Nephron (organoid): ENCODE measurements around the gene TAMM41.
A peak's percentile ranks its signal among the peaks of the same experiment; 100 is the strongest.
"Not testable (repeated sequence)": the region's sequence is repeated elsewhere in the genome, so short reads cannot be mapped to it uniquely, and the experiment has no call there.

Experiments used
- H3K27ac Mint-ChIP-seq, 3 experiments: 2 replicates each; pipeline ENCODE4 v1.8.0; 2020; ENCODE audit warnings: mixed read lengths in 3 of 3, mild to moderate bottlenecking in 2 of 3, moderate library complexity in 1 of 3
- H3K27me3 Mint-ChIP-seq: 2 replicates; pipeline ENCODE4 v1.8.0; 2021; ENCODE audit warnings: low read depth, mild to moderate bottlenecking, moderate library complexity, mixed read lengths
- H3K36me3 Mint-ChIP-seq: 2 replicates; pipeline ENCODE4 v1.8.0; 2020; ENCODE audit warnings: low read depth, mixed read lengths
- H3K4me1 Mint-ChIP-seq: 2 replicates; pipeline ENCODE4 v1.8.0; 2020; ENCODE audit warnings: mixed read lengths
- H3K4me3 Mint-ChIP-seq, 3 experiments: 2 replicates each; pipeline ENCODE4 v1.8.0; 2020; ENCODE audit warnings: mild to moderate bottlenecking in 3 of 3, mixed read lengths in 3 of 3, moderate library complexity in 2 of 3
- H3K9me3 Mint-ChIP-seq: 2 replicates; pipeline ENCODE4 v1.8.0; 2020; ENCODE audit warnings: mixed read lengths
- CTCF ChIP-seq, 3 experiments: fragments of 200-600 bp; sonication (generic); IDR thresholded peaks; one replicate each; pipeline ENCODE4 v1.5.0; 2021; ENCODE audit warnings: antibody characterized with exemption in 3 of 3; ENCODE audit not compliant: unreplicated experiment in 3 of 3

Gene TAMM41

GRCh38 chr3:11776346-11776745, 70.3 kb downstream of the TAMM41 start:
- H3K4me1 Mint-ChIP-seq = no peaks in the 10 kb centered on the region
- H3K27me3 Mint-ChIP-seq = peaks cover 4% of the 10 kb centered on the region
- H3K27ac Mint-ChIP-seq = no peak overlapping the region
- peaks cover 27% of the 10 kb centered on the region for H3K36me3 Mint-ChIP-seq
- H3K4me3 Mint-ChIP-seq = no peak overlapping the region
- no peaks in the 10 kb centered on the region for H3K9me3 Mint-ChIP-seq
- TF ChIP-seq CTCF (IDR thresholded peaks at IDR 0.05; ENCODE audit: unreplicated experiment in 3 of 3) = no peak

DNA sequence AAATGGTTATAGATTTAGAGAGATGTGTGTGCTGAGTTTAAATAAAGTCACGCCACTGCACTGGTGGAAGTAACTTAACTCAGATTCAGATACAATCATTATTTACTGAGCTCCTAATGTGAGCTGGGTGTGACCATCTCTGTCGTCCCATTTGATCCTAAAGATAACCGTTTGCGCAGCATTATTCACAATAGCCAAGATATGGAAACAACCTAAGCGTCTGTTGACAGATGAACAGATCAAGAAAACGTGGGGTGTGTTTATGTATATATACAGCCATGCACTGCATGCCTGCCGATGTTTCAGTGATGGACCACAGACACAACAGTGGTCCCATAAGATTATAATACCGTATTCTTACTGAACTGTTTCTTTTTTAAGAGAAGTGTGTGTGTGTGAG, 71.2 kb downstream of the TAMM41 start:
- Mint-ChIP-seq H3K9me3 (no peaks in the 10 kb centered on the region), H3K27me3 (peaks cover 4% of the 10 kb centered on the region), H3K36me3 (peaks cover 27% of the 10 kb centered on the region), H3K4me1 (peaks cover 3% of the 10 kb centered on the region), H3K4me3 (no peak overlapping the region), H3K27ac (no peak overlapping the region)
- TF ChIP-seq CTCF (IDR thresholded peaks at IDR 0.05; ENCODE audit: unreplicated experiment in 3 of 3) = no peak

DNA sequence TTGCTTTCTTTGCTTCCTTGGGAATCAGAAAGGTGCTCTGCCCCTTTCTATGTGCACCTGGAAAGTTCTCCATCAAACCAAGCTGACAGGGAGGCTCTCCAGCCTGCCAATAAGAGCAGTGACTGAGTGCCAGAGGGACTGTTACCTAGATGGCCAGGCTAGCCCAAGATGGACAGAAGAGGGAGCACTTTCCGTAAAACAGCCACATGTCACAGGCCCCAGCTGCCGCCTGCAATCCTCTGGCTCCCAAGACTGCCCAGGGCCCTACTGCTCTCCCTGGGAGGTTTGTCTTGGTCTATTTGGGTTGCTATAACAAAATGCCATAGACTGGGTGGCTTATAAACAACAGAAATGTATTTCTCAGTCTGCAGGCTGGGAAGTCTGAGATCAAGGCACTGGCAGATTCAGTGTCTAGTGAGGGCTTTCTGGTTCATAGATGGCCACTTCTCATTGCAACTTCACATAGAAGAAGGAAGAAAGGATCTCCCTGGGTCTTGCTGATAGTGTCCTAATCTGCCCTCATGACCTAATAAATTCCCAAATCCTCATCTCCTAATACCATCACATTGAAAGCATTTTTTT, 72.3 kb downstream of the TAMM41 start:
- Mint-ChIP-seq H3K36me3 (peaks cover 18% of the 10 kb centered on the region), H3K27ac (no peak overlapping the region)
- TF ChIP-seq CTCF (IDR thresholded peaks at IDR 0.05; ENCODE audit: unreplicated experiment in 3 of 3) = peak; percentile 30 to 47 (median 34)

GRCh38 chr3:11771931-11772330, 74.8 kb downstream of the TAMM41 start:
- H3K9me3 Mint-ChIP-seq, H3K27ac Mint-ChIP-seq, H3K36me3 Mint-ChIP-seq, H3K27me3 Mint-ChIP-seq, H3K4me1 Mint-ChIP-seq, H3K4me3 Mint-ChIP-seq: not testable (repeated sequence)

More for the DNA sequence above, 72.3 kb downstream of the TAMM41 start:
- Mint-ChIP-seq H3K4me3 (no peak overlapping the region), H3K27me3 (peaks cover 5% of the 10 kb centered on the region), H3K9me3 (no peaks in the 10 kb centered on the region), H3K4me1 (peaks cover 6% of the 10 kb centered on the region)

- peak overlapping the region in 1 of 3 experiments; percentile 45 for H3K27ac Mint-ChIP-seq
- H3K36me3 Mint-ChIP-seq = no peaks in the 10 kb centered on the region
- no peaks in the 10 kb centered on the region for H3K9me3 Mint-ChIP-seq
- no peak for TF ChIP-seq CTCF (IDR thresholded peaks at IDR 0.05; ENCODE audit: unreplicated experiment in 3 of 3)
- H3K4me3 Mint-ChIP-seq = peak overlapping the region; percentile 20 to 52 (median 29)
- peaks cover 6% of the 10 kb centered on the region for H3K4me1 Mint-ChIP-seq
- H3K27me3 Mint-ChIP-seq = peaks cover 7% of the 10 kb centered on the region
Measured at GRCh38 chr3:11770477-11771391, 76.0 kb downstream of the TAMM41 start.

DNA sequence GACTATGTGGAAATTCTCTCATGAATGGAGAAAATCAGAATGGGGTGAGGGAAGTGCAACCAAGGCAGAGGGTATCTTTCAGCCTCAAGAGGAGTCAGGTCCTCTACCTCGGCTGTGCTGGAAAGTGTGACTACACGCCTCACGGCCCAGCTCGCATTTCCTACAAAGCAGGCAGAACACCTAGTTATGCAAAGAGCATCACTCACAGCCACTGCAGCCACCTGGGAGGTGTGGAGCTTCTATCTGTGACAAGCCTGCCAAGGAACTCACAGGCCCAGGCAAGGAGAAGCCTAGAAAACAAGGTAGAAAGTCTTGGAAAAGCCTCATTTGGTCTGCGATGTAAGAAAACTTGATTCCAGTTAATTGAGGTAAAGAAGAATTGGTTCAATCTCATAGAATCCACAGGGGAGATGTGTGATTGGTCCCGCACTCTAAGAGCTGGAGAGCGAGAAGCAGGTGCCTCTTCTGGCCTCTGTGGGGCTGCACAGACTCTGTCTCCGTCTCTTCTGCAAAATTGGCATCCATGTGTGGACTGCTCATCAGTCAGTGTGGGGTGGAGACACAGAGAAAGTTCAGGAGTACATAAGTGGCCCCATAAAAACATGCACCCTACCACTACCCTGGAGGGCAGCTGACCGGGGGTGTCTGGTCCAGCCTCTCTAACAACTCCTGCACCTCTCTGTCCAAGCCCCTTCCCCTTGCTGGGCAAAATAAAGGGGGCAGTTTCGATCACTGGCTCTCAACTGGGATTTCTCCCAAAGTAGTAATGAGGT, 76.8 kb downstream of the TAMM41 start:
- peak overlapping the region; percentile 20 to 33 (median 29) for H3K4me3 Mint-ChIP-seq
- peaks cover 6% of the 10 kb centered on the region for H3K4me1 Mint-ChIP-seq
- H3K27ac Mint-ChIP-seq = peak overlapping the region in 1 of 3 experiments; percentile 45
- no peaks in the 10 kb centered on the region for H3K9me3 Mint-ChIP-seq
- no peaks in the 10 kb centered on the region for H3K36me3 Mint-ChIP-seq
- no peak for TF ChIP-seq CTCF (IDR thresholded peaks at IDR 0.05; ENCODE audit: unreplicated experiment in 3 of 3)
- peaks cover 7% of the 10 kb centered on the region for H3K27me3 Mint-ChIP-seq
